Muscle layer of colon (tissue), 2 donors: ENCODE results near the gene DENND6B.

Experiments
- H3K27ac ChIP-seq: one replicate; pipeline ENCODE4 v1.7.0; 2013; ENCODE audit warnings: low read depth, mild to moderate bottlenecking, low read length, moderate library complexity
- H3K27me3 ChIP-seq, 2 donors: one replicate each; pipeline ENCODE4 v1.7.0; 2013; ENCODE audit warnings: low read length in 2 of 2, mild to moderate bottlenecking in 2 of 2; ENCODE audit not compliant: insufficient read depth in 2 of 2, control insufficient read depth in 1 of 2
- H3K36me3 ChIP-seq: one replicate; pipeline ENCODE4 v1.7.0; 2013; ENCODE audit warnings: mild to moderate bottlenecking, low read length; ENCODE audit not compliant: insufficient read depth
- H3K4me1 ChIP-seq: one replicate; pipeline ENCODE4 v1.7.0; 2013; ENCODE audit warnings: mild to moderate bottlenecking, low read length; ENCODE audit not compliant: insufficient read depth
- H3K4me3 ChIP-seq, 2 donors: one replicate each; pipeline ENCODE4 v1.7.0; 2013; ENCODE audit warnings: low read length in 2 of 2, low read depth in 1 of 2, mild to moderate bottlenecking in 1 of 2, moderate library complexity in 1 of 2
- H3K9ac ChIP-seq: one replicate; pipeline ENCODE4 v1.7.0; 2013; ENCODE audit warnings: low read length
- H3K9me3 ChIP-seq: one replicate; pipeline ENCODE4 v1.7.0; 2013; ENCODE audit warnings: mild to moderate bottlenecking, low read length
- donor health status: abdominal sarcoma.
- donor health status: Adenocarcinoma of cecum.

DENND6B gene

DNA sequence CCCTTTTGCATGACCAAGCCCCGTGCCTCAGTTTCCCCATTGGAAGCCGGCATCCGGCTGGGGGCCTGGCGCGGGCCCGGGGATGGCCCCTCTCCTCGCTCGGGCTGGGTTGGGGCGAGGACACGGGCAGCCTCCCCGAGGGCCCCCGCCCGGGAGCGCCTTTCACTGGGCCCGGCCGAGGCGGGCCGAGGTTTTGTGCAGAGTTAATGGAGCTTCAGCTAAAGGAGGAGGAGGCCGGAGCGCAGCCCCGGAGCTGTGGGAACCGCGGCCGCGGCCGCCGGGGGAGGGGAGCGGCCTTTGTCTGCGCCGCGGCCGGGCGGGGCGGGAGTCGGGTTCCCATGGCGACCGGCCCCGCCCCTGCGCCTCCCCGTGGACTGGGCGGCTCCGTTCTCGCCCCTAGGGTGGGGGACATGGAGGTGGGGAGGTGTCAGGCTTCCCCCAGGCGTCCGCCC lies 55.3 kb downstream of the DENND6B start:
- Histone ChIP-seq H3K36me3 (peaks cover 9% of the 10 kb centered on the region), H3K27me3 (peaks cover 0 to 26% of the 10 kb centered on the region in 2 donors), H3K4me1 (peaks cover 5% of the 10 kb centered on the region), H3K4me3 (peak overlapping the region in 1 of 2 donors; percentile 14), H3K27ac (no peak overlapping the region), H3K9me3 (no peaks in the 10 kb centered on the region), H3K9ac (no peak overlapping the region)

DNA sequence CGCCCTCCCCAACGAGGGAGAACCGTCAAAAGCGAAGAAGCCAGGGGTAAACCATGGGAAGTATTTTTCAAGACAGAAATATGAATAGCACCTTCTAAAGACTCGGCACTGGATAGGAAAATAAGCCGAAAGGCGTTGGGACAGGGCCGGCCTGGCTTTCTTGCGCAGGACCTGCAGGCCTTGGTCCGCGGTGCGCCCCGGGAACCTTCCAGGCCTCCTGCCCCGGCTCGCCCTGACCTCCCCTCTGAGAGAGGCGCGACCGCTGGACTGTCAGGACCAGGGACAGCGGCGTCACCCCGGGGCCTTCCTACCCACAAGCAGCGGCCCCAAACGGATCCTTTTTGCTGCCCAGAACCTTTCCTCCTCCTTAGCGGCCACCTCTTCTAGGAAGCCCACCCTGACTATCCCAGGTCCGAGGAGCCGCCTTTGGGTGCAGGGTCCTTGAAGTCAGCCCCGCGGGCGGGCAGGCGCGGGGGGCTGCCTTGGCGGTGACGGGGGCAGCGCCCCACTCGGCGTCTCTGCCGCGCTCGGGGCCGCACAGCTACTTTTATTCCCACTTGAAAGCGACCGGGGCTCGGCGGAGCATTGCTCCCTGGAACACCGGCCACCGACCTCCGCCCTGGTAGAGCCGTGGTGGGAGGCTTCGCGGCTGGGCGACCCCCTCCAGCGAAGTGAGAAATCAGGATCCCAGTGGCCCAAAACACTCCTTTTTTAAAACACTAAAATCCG lies 56.0 kb downstream of the DENND6B start:
- H3K9ac ChIP-seq = no peak overlapping the region

DNA sequence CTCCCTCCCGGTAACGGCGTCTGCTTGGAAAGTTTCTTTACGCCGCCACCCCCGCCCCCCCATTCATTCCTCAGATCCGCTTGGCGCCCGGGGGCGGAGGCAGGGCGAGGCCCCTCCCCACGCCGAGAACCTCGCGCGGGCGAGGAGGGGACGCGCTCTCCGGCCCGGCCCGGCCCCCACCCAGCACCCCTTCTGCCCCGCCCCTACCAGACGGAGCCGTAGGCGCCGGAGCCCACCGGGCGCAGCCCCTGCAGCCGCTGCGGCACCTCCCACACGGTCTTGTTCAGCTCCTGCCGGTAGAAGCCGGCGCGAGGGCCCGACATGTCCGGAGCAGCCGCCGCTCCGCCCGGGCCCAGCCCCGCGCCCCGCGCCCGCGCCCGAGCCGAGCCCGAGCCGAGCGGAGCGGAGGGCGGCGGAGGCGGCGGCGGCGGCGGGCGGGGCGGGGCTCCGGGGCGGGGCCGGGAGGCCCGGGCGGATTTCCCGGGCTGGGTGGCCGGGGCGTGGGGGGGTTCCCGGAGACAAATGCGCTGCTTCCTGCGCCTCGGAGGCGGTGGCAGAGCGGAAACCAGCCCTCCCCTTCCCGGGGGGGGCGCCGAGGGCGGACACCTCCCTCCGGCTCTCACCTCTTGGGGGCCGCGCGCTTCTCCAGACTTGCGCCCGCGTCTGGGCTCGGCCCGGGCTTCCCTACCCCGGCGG lies 56.7 kb downstream of the DENND6B start, which contains the start of gene MAPK11:
MAPK11 (minus strand) TSS at position 411 of the 696 bp plus-strand sequence; CDS start at position 323, 88 bp downstream.
- Histone ChIP-seq H3K9ac (no peak within 1 kb of the TSS), H3K9me3 (no peaks in the 10 kb centered on the region), H3K4me3 (peak within 1 kb of the TSS; percentile 43 to 45), H3K36me3 (no peaks in the 10 kb centered on the region), H3K27me3 (peaks cover 0 to 38% of the 10 kb centered on the region in 2 donors), H3K4me1 (peaks cover 5% of the 10 kb centered on the region), H3K27ac (no peak within 1 kb of the TSS)

More for the DNA sequence above, 56.0 kb downstream of the DENND6B start:
- Histone ChIP-seq H3K36me3 (peaks cover 4% of the 10 kb centered on the region), H3K27me3 (peaks cover 0 to 33% of the 10 kb centered on the region in 2 donors), H3K27ac (no peak overlapping the region), H3K4me1 (peaks cover 5% of the 10 kb centered on the region), H3K4me3 (peak overlapping the region; percentile 43 to 45), H3K9me3 (no peaks in the 10 kb centered on the region)

DNA sequence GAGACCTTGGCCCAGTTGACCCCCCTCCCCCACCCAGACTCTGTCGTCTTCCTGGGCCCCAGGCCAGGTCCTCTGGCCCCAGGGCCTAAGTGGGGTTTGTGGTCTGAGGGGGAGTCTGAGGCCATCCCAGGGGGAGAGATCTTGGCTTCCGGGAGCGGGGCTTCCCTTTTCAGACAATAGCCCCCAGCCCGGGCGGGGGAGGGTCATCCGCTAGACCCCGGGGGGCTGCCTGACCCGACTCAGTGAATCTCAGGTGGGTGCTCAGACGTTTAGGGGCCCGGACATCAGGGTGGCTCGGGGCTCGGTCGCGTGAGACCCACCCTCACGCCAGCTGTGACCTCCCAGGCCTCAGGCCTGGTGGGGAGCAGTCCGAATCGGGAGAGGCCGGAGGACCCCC lies 57.2 kb downstream of the DENND6B start:
- Histone ChIP-seq H3K4me3 (no peak overlapping the region), H3K9ac (no peak overlapping the region), H3K27ac (no peak overlapping the region), H3K4me1 (peaks cover 5% of the 10 kb centered on the region), H3K36me3 (no peaks in the 10 kb centered on the region), H3K27me3 (peaks cover 0 to 38% of the 10 kb centered on the region in 2 donors), H3K9me3 (no peaks in the 10 kb centered on the region)

DNA sequence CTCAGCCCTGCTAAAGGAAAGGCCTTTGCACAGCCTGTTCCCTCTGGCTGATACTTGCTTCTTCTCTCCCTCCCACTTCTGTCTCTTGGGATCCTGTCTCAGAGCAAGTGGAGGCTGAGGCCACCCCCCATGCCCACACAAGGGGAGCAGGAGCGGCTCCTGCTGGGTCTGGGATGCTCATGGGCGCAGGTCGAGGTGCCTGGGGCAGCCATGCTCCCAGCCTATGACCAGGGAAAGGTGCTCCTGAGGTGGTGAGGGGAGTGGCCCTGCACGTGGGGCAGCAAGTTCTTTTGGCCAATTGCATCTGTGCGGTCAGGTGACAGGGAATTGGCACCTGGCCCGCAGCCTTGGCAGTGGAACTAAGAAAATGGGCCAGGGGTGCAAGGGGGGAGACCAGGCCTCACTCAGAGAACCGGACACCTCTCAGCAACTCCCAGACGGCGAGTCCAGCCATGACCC lies 58.1 kb downstream of the DENND6B start:
- Histone ChIP-seq H3K27ac (no peak overlapping the region), H3K4me1 (peaks cover 5% of the 10 kb centered on the region), H3K27me3 (peaks cover under 1 to 38% of the 10 kb centered on the region in 2 donors)

DNA sequence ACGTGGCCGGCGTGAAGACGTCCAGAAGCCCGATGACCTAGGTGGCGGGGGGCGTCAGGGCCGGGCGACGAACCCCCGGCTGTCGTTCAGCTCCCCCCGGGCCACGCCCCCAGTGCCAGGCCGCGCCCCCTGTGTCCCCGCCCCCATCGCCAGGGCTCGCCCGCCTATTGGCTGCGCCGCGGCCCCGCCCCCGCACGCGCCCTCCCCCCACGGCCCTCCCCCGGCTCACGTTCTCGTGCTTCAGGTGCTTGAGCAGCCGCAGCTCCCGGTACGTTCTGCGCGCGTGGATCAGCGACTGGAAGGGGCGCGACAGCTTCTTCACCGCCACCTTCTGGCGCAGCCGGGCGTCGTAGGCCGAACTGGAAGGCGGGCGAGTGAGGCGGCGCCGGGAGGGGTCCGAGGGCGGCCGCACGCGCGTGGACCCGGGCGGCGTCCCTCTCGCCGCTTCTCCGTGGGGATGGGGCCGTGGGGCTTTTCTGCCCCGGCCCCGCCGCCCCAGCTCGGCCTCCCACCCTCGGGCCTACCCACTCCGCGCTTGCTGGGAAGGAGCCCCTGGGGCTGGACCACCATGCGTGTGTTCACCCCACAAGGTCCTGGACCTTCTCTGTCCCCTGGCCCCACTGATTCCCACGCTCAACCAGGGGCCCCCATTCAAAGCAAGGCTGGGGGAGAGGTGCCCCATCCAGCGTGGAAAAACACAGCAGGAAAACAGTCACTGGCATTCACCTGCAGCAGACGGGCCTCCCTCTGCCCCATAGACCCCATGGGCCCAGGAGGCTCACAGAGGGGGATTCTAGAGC lies 59.0 kb downstream of the DENND6B start:
- peak overlapping the region; percentile 2 for H3K27ac ChIP-seq
- H3K9me3 ChIP-seq = no peaks in the 10 kb centered on the region
- H3K9ac ChIP-seq = no peak overlapping the region
- peaks cover 5% of the 10 kb centered on the region for H3K4me1 ChIP-seq
- peak overlapping the region in 1 of 2 donors; percentile 14 for H3K4me3 ChIP-seq
- H3K36me3 ChIP-seq = no peaks in the 10 kb centered on the region
- H3K27me3 ChIP-seq = peaks cover 9 to 46% of the 10 kb centered on the region in 2 donors

More for the DNA sequence above, 58.1 kb downstream of the DENND6B start:
- H3K4me3 ChIP-seq = no peak overlapping the region
- H3K9me3 ChIP-seq = no peaks in the 10 kb centered on the region
- H3K9ac ChIP-seq = no peak overlapping the region
- H3K36me3 ChIP-seq = no peaks in the 10 kb centered on the region

DNA sequence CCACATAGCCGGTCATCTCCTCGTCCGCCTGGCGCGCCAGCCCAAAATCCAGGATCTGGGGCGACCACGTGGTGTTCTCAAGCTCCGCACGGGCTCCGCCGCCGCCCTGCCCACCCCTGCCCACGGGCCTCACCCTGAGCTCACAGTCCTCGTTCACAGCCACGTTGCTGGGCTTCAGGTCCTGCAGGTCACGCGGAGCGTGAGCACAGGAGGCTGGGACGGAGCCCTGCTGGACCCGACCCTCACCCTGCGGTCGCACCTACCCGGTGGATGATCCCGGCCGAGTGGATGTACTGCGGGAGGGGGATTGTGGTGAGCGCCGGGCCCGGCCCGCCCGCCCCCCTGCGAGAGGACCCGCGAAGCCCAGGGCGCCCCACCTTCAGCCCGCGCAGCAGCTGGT lies 59.8 kb downstream of the DENND6B start:
- Histone ChIP-seq H3K9ac (no peak overlapping the region), H3K9me3 (no peaks in the 10 kb centered on the region), H3K4me1 (peaks cover 5% of the 10 kb centered on the region), H3K4me3 (no peak overlapping the region), H3K27ac (no peak overlapping the region), H3K27me3 (peaks cover 11 to 46% of the 10 kb centered on the region in 2 donors), H3K36me3 (no peaks in the 10 kb centered on the region)

DNA sequence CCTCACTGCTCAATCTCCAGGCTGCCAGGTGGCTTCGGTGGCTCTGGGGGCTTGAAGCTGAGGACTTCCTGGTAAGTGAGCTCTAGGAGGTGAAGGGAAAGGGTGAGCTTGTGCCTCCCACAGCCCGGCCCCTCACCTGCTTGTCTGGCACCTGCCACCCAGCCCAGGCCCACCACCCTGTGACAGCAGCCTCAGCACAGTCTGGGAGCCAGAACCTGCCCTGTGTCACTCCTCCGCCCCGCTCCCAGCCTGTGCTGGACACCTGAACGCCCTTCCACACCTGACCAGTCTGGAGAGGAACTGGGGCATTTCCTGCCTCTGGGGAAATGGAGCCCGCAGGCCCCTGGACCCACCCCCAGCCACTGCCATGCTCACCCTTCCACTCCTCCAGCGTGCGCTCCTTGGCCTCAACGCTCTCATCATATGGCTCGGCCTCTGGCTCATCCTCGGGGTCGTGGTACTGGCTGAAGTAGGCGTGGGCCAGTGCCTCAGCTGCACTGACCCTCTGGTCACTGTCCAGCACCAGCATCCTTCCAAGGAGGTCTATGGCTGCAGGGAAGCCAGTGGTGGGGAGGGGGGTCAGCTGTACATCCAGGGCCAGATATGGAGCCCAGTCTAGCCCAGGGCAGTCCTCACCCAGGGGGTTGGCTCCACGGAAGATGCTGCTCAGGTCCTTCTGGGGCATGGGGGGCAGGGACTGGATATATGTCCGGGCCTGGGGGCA lies 61.7 kb downstream of the DENND6B start:
- peaks cover 11 to 48% of the 10 kb centered on the region in 2 donors for H3K27me3 ChIP-seq
- no peaks in the 10 kb centered on the region for H3K9me3 ChIP-seq
- H3K9ac ChIP-seq = no peak overlapping the region
- no peak overlapping the region for H3K4me3 ChIP-seq
- H3K27ac ChIP-seq = no peak overlapping the region
- H3K36me3 ChIP-seq = no peaks in the 10 kb centered on the region
- H3K4me1 ChIP-seq = no peaks in the 10 kb centered on the region

DNA sequence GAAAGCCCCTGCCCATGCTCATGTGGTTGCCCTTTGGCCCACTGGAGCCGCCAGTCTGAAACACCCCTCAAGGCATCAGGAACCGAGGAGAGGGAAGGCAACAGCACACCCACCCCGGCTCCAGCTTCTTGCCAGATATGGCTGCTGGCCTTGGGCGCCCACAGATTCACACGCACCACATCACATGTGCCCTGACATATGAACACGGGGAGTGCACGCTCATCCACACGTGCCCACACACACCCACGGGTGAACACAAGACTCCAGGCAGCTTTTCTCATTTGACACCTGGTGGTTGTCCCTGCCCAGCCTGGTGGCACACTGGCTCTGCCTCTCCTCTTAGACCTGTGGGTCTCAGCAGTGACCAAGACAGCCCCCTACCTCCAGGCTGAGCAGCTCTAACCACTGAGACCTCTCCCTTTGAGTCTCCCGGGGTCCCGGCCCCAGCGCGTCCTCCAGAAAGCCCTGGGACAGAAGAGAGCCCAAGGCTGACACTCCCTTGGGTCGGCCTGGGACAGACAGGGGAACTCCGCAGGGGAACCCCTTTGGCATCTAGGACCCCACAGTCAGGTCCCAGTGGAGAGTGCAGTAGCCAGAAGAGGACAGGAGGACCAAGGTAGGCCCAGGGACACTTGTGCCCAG lies 62.6 kb downstream of the DENND6B start:
- Histone ChIP-seq H3K9me3 (no peaks in the 10 kb centered on the region), H3K4me1 (no peaks in the 10 kb centered on the region), H3K4me3 (no peak overlapping the region), H3K27ac (no peak overlapping the region), H3K36me3 (no peaks in the 10 kb centered on the region), H3K9ac (no peak overlapping the region), H3K27me3 (peaks cover 11 to 53% of the 10 kb centered on the region in 2 donors)

DNA sequence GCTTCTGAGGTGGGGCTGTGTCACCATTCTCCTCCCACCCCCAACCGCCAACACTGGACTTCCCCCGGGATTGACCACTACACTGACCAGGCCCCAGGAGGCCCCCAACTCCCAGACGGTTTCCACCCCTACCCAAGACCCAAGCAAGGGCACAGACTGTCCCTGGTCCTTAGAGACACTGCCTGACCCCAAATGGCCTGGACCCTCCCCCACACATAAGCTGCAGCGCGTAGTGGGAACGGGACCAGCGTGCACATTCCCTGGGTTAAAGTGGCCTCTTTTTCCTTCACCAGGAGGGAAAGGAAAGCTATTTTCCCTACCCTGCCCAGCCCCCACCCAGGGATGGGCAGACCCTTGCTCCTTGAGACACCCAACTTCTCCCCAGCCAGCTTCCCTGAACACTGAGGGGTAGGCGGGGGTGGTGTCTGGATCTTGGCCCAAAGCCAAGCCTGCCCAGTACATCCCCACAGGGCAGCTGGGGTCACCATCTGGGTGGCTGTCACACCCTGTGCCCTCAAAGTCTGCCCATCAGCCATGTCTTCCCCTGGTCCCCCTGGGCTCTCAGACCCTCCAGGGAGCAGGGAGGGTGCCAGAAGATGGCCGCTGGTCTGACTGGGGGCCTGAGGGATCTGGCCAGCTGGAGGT lies 63.7 kb downstream of the DENND6B start:
- Histone ChIP-seq H3K36me3 (no peaks in the 10 kb centered on the region), H3K9me3 (no peaks in the 10 kb centered on the region), H3K4me3 (no peak overlapping the region), H3K27ac (no peak overlapping the region), H3K9ac (no peak overlapping the region), H3K4me1 (no peaks in the 10 kb centered on the region), H3K27me3 (peaks cover 11 to 52% of the 10 kb centered on the region in 2 donors)
